Lower leg skin (tissue), 4 donors: ENCODE measurements around the gene CDV3. TPM values are rescaled to one million over a fixed set of nuclear protein-coding genes. Genes with fewer than 3 reads are reported as not detected.
"Not testable (repeated sequence)": the region's sequence is repeated elsewhere in the genome, so short reads cannot be mapped to it uniquely, and the experiment has no call there.

Experiments used
- DNase-seq, 2 donors: peaks; one replicate each; pipeline ENCODE4 v3.0.0-alpha.2; 2019; ENCODE audit warnings: low spot score in 2 of 2
- H3K4me3 ChIP-seq: fragments of 200-600 bp; sonication (generic); 2 replicates; pipeline ENCODE4 v1.5.1; 2017; ENCODE audit warnings: mild to moderate bottlenecking, low read depth; ENCODE audit not compliant: poor library complexity, severe bottlenecking
- POLR2A ChIP-seq, 2 donors: fragments of 450-650 bp; IDR thresholded peaks; one replicate each; pipeline ENCODE4 v1.6.1; 2016 to 2017; ENCODE audit warnings: antibody characterized with exemption in 2 of 2, mild to moderate bottlenecking in 1 of 2, moderate library complexity in 1 of 2
- WGBS, 2 donors: methylation state at CpG; one replicate each; pipeline ENCODE4 v1.1.5; 2018; 5-methylcytosine and 5-hydroxymethylcytosine counted together
- intact Hi-C: fragments of 100-400 bp; cut with DNase I; formaldehyde crosslinking; loops from one replicate; pipeline ENCODE4 v1.15.0; 2023; ENCODE audit warnings: low total_unique reads
- total RNA-seq, 4 donors: library from RNA; depleted of rRNA; stranded (reverse); fragments of >200 nt; gene quantifications; one replicate each; pipeline ENCODE4 v1.1.0, GENCODE V29; 2016
- TF ChIP-seq, protein P1 (sequence below), 3 donors: fragments of 450-650 bp; IDR thresholded peaks; one replicate each; pipeline ENCODE4 v1.5.1; 2016; ENCODE audit warnings: antibody characterized with exemption in 3 of 3, mild to moderate bottlenecking in 3 of 3, moderate library complexity in 2 of 3

The CDV3 gene
- total RNA-seq, 4 donors from 2014 or later = 84.1 to 113 (median 103) TPM

DNA sequence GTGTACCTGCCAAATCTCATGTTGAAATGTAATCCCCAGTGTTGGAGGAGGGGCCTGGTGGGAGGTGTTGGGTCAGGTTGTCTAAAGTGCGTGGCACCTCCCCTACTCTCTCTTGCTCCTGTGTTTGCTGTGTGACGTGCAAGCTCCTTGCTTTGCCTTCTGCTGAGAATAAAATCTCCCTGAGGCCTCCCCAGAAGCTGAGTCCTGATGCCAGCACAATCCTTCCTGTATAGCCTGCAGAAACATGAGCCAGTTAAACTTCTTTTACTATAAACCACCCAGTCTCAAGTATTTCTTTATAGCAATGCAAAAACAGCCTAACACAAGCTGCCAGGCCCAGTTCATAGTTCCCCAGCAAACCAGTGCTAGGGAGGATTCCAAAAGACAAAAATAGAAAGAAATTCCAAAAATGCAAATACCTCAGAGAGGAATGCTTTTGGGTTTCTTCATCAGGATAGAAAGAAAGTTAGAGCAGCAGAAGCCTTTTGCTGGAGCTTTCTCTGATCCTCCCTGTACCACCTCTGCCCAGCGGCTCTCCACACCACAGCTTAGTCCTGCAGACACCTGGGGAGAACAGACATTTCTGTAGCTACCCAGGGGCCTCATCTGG is 25.9 kb upstream of the CDV3 start:
- DNase-seq = no peak
- intact Hi-C loops = no loop called here

DNA sequence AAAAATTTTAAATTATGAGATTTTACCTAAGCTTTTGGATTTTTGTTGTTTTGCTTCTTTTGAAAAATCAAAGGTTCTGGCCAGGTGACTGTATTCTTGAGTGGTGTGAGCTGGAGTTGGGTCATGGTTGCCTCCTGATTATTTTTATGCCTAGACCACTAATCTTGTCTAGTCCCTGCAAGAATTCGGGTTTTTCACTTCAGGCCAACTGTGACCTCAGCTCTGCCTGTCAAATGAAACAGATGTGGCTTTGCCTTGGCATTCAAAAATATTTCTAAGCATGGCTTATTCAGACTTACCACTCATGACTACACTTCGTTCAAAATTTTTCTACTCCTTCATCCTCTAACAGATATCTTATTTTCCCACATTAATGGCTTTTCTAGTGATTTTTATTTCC is 25.4 kb upstream of the CDV3 start:
- H3K4me3 ChIP-seq = no peak overlapping the region
- DNase-seq = no peak
- TF ChIP-seq, protein P1, sequence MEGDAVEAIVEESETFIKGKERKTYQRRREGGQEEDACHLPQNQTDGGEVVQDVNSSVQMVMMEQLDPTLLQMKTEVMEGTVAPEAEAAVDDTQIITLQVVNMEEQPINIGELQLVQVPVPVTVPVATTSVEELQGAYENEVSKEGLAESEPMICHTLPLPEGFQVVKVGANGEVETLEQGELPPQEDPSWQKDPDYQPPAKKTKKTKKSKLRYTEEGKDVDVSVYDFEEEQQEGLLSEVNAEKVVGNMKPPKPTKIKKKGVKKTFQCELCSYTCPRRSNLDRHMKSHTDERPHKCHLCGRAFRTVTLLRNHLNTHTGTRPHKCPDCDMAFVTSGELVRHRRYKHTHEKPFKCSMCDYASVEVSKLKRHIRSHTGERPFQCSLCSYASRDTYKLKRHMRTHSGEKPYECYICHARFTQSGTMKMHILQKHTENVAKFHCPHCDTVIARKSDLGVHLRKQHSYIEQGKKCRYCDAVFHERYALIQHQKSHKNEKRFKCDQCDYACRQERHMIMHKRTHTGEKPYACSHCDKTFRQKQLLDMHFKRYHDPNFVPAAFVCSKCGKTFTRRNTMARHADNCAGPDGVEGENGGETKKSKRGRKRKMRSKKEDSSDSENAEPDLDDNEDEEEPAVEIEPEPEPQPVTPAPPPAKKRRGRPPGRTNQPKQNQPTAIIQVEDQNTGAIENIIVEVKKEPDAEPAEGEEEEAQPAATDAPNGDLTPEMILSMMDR (IDR thresholded peaks at IDR 0.05) = no peak
- no peak for TF ChIP-seq POLR2A (IDR thresholded peaks at IDR 0.05)
- 29 to 33% methylated on average over 2 of the region's 2 CpGs for WGBS, 2 donors
- intact Hi-C loops = no loop called here

More for the DNA sequence above, 25.9 kb upstream of the CDV3 start:
- no peak for TF ChIP-seq POLR2A (IDR thresholded peaks at IDR 0.05)
- TF ChIP-seq, protein P1 (IDR thresholded peaks at IDR 0.05) = no peak
- WGBS, 2 donors = 44 to 57% methylated on average over 3 of the region's 3 CpGs
- no peak overlapping the region for H3K4me3 ChIP-seq

DNA sequence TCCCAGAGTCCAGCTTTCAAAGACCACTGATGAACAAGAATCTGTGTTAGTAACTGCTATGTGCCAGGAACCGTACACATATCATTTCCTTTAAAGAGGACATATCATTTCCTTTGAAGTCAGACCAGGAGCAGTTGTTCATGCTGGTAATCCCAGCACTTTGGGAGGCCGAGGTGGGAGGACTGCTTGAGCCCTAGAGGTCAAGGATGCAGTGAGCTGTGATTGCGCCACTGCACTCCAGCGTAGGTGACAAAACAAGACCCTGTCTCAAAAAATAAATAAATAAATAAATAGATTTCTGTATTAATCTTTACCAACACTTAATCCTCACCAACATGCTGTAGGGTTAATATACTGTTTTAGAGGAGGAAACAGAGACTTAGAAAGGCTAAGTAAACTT is 23.9 kb upstream of the CDV3 start:
- WGBS, 2 donors = 94 to 95% methylated on average over 4 of the region's 4 CpGs
- peak in 1 of 2 donors; percentile 21 for DNase-seq
- TF ChIP-seq POLR2A (IDR thresholded peaks at IDR 0.05) = no peak
- TF ChIP-seq, protein P1 (IDR thresholded peaks at IDR 0.05) = no peak
- no peak overlapping the region for H3K4me3 ChIP-seq
- intact Hi-C loops = no loop called here

DNA sequence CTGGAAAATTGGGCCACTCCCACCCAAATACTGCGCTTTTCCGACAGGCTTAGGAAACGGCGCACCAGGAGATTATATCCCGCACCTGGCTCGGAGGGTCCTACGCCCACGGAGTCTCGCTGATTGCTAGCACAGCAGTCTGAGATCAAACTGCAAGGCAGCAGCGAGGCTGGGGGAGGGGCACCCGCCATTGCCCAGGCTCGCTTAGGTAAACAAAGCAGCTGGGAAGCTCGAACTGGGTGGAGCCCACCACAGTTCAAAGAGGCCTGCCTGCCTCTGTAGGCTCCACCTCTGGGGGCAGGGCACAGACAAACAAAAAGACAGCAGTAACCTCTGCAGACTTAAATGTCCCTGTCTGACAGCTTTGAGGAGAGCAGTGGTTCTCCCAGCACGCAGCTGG is 21.9 kb upstream of the CDV3 start:
- DNase-seq, H3K4me3 ChIP-seq, intact Hi-C loops: not testable (repeated sequence)
- WGBS, 2 donors = 89 to 94% methylated on average over 10 to 13 of the region's 14 CpGs

DNA sequence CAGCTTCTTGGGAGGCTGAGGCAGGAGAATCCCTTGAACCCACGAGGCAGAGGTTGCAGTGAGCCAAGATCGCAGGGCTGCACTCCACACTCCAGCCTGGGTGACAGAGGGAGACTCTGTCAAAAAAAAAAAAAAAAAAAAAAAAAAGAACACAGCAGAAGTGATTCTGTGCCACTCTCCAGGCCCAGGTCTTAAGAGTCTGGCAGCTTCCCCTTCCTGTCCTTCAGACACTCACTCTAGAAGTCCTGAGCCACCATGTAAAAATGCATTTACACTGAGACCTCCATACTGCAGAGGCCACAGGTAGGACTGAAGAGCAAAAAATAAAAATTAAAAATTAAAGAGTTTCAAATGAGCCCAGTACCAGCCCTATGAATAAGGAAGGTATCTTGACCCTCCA is 11.8 kb upstream of the CDV3 start:
- TF ChIP-seq, protein P1 (IDR thresholded peaks at IDR 0.05) = no peak
- no peak for TF ChIP-seq POLR2A (IDR thresholded peaks at IDR 0.05)
- no peak overlapping the region for H3K4me3 ChIP-seq
- intact Hi-C loops = no loop called here
- 95 to 96% methylated on average over 2 of the region's 2 CpGs for WGBS, 2 donors
- DNase-seq = no peak

DNA sequence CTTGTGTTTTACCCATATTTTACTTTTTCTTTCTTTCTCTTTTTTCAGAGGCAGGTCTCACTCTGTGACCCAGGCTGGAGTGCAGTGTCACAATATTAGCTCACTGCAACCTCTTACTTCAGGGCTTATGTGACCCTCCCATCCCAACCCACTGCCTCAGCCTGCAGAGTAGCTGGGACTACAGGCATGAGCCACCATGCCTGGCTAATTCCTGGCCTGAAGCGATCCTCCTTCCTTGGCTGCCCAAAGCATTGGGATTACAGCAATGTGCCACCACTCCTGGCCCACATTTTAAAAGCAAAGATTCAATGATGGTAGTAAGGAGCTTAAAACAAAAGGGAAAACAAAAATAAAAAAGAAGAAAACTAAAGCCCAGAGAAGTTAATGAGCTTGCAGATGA is 11.1 kb upstream of the CDV3 start:
- WGBS, 2 donors = 87 to 88% methylated on average over 1 of the region's 1 CpG

More for the DNA sequence above, 11.1 kb upstream of the CDV3 start:
- no peak for DNase-seq
- TF ChIP-seq, protein P1 (IDR thresholded peaks at IDR 0.05) = no peak
- TF ChIP-seq POLR2A (IDR thresholded peaks at IDR 0.05) = no peak
- intact Hi-C loops = no loop called here
- H3K4me3 ChIP-seq = no peak overlapping the region
